ENCODE data around the gene LMNA. TPM values are rescaled to one million over a fixed set of nuclear protein-coding genes. Genes with fewer than 3 reads are reported as not detected.
A peak's percentile ranks its signal among the peaks of the same experiment; 100 is the strongest.

LMNA gene
- total and polyA plus RNA-seq, 2 donors (not counting 1 experiment from before 2014, with no cell fraction given): 19.4 to 28.7 TPM

DNA sequence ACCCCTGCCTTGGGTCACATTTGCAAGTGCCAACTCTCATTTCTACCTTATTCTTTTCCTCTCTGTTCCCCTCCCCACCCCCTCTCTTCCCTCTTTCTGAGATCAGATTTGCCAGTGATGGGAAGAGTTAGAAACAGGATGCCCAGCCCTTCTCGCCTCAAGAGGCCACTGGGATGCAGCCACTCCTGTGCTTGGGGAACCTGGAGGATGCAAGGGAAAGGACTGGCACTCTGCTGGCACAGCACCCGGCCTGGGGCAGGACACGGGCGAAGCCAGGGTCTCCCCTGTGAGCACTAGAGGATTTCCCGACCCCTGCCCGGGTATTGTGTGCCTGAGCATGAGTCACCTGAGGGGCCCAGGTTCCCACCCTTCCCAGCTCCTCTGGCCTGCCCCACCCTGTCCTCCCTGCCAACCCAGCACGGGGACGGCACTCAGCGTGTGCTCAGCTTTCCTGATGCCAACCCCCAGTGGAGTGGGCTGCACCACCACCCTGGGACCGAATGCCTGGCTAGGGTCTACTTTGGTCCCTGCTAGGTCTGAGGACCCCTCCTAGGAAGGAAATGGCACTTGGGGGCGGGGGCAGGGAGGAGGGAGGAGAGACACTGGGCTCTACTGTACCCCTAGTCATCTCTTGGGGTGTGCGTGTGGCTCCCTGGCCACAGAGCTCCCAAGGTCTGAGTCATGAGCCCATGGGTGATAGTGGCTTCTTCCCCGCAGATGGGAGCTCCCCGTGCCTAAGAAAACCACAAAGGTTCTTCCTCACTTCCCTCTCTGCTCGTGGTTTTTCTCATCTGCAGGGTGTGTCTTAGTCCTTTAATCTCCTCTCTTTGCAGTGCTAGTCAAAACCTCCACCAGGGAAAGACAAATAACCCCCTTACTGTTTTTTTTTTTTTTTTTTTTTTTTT lies 12.4 kb downstream of the LMNA start:
- Histone ChIP-seq H4K20me1 (ENCODE audit: control insufficient read depth, insufficient read depth, low read length, poor library complexity, severe bottlenecking) (no peaks in the 10 kb centered on the region), H3K4me1 (ENCODE audit: control insufficient read depth in 2 of 2, insufficient read depth in 2 of 2, low read length in 2 of 2) (peaks cover 14 to 25% of the 10 kb centered on the region in 2 donors), H2AFZ (ENCODE audit: insufficient read depth, low read depth, low read length, poor library complexity, severe bottlenecking) (no peak overlapping the region), H3K27ac (ENCODE audit: low read length in 2 of 2) (no peak overlapping the region), H3K9ac (ENCODE audit: low read length) (no peak overlapping the region), H3K9me3 (ENCODE audit: control extremely low read depth in 1 of 3, control insufficient read depth in 2 of 3, insufficient read depth in 1 of 3, low read length in 2 of 3) (peaks cover 0 to 2% (median 0%) of the 10 kb centered on the region in 3 donors), H3K36me3 (replicated peaks in 1 of 2; ENCODE audit: control extremely low read depth in 1 of 2, control insufficient read depth in 1 of 2, extremely low read depth in 1 of 2, insufficient read depth in 2 of 2, low read length in 1 of 2) (no peaks in the 10 kb centered on the region), H3K4me3 (ENCODE audit: control extremely low read depth in 1 of 5, extremely low read depth in 1 of 5, insufficient read depth in 1 of 5, low read depth in 2 of 5, low read length in 4 of 5) (no peak overlapping the region), H3K27me3 (replicated peaks in 1 of 4; ENCODE audit: control extremely low read depth in 1 of 4, control insufficient read depth in 3 of 4, insufficient read depth in 4 of 4, low read length in 3 of 4) (peaks cover 0 to 12% (median 6%) of the 10 kb centered on the region in 4 experiments), H3K79me2 (ENCODE audit: control insufficient read depth, insufficient read depth, low read length) (no peaks in the 10 kb centered on the region), H3K4me2 (replicated peaks; ENCODE audit: low read depth, low read length, poor library complexity, severe bottlenecking) (peak overlapping the region; percentile 18)
- POLR2A ChIA-PET: interaction anchor here (0.6 to 3.1 kb wide), 7 partner anchors 12 to 43 kb away, joined by 3 to 23 read pairs (median 6); partner anchors contain the start of gene LMNA
- Mint-ChIP-seq H3K4me1 (peaks cover 42% of the 10 kb centered on the region), H3K27me3 (peaks cover 12% of the 10 kb centered on the region), H3K9me3 (ENCODE audit: insufficient read depth) (no peaks in the 10 kb centered on the region), H3K4me3 (peak overlapping the region; percentile 17), H3K27ac (peak overlapping the region; percentile 56)
- CTCF ChIA-PET: interaction anchor here (0.5 to 28.7 kb wide), 9 partner anchors 11 to 1457 kb away, joined by 3 to 970 read pairs (median 4); partner anchors contain the start of genes LMNA and MEX3A
- ATAC-seq (ENCODE audit: low read depth) (peak; percentile 65), DNase-seq (peak; percentile 75)
- WGBS (ENCODE audit: insufficient coverage): 36% methylated on average over 12 of the region's 15 CpGs
- no peak for TF ChIP-seq EZH2 (IDR thresholded peaks at IDR 0.05; ENCODE audit: borderline replicate concordance, insufficient read depth, low read depth, low read length, poor library complexity, severe bottlenecking)
- TF ChIP-seq, protein P1, sequence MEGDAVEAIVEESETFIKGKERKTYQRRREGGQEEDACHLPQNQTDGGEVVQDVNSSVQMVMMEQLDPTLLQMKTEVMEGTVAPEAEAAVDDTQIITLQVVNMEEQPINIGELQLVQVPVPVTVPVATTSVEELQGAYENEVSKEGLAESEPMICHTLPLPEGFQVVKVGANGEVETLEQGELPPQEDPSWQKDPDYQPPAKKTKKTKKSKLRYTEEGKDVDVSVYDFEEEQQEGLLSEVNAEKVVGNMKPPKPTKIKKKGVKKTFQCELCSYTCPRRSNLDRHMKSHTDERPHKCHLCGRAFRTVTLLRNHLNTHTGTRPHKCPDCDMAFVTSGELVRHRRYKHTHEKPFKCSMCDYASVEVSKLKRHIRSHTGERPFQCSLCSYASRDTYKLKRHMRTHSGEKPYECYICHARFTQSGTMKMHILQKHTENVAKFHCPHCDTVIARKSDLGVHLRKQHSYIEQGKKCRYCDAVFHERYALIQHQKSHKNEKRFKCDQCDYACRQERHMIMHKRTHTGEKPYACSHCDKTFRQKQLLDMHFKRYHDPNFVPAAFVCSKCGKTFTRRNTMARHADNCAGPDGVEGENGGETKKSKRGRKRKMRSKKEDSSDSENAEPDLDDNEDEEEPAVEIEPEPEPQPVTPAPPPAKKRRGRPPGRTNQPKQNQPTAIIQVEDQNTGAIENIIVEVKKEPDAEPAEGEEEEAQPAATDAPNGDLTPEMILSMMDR (IDR thresholded peaks at IDR 0.05): no peak
- intact Hi-C loops (cut with micrococcal nuclease): loop anchor here (1.0 to 2.0 kb wide), 2 partner anchors 13 to 20 kb away; partner anchors contain the start of gene LMNA
